Lung (tissue), 12 donors: ENCODE results near the gene ARID1B. TPM values are rescaled to one million over a fixed set of nuclear protein-coding genes. Genes with fewer than 3 reads are reported as not detected.

Experiments used
- ATAC-seq: fragments of 200-7000 bp; cut with Tn5 transposase; one replicate; pipeline ENCODE4 v1.9.1; 2020; ENCODE audit warnings: moderate number of reproducible peaks; ENCODE audit not compliant: insufficient read depth, low FRiP score
- DNase-seq, 3 donors: peaks; one replicate each; pipeline ENCODE4 v3.0.0-alpha.2; 2013 to 2017
- H3K27ac ChIP-seq, 2 donors: one replicate each; pipeline ENCODE4 v1.5.1; 2013; ENCODE audit warnings: mild to moderate bottlenecking in 2 of 2, moderate library complexity in 2 of 2, control low read depth in 1 of 2, inconsistent platforms in 1 of 2, low read depth in 1 of 2, low read length in 1 of 2
- H3K27me3 ChIP-seq, 3 donors: one replicate each; pipeline ENCODE4 v1.5.1; 2013; ENCODE audit warnings: low read length in 2 of 3; ENCODE audit not compliant: control insufficient read depth in 3 of 3, insufficient read depth in 3 of 3
- H3K36me3 ChIP-seq, 4 donors: one replicate each; pipeline ENCODE4 v1.5.1; 2013; ENCODE audit warnings: low read length in 4 of 4, mild to moderate bottlenecking in 1 of 4, moderate library complexity in 1 of 4; ENCODE audit not compliant: control insufficient read depth in 4 of 4, insufficient read depth in 4 of 4
- H3K4me1 ChIP-seq, 5 donors: one replicate each; pipeline ENCODE4 v1.5.1; 2013; ENCODE audit warnings: low read length in 5 of 5, mild to moderate bottlenecking in 2 of 5, moderate library complexity in 1 of 5; ENCODE audit not compliant: control insufficient read depth in 5 of 5, insufficient read depth in 5 of 5
- H3K4me3 ChIP-seq: one replicate; pipeline ENCODE4 v1.5.1; 2013; ENCODE audit warnings: mild to moderate bottlenecking, control low read depth, moderate library complexity
- H3K9ac ChIP-seq, 2 donors: one replicate each; pipeline ENCODE4 v1.5.1; 2013; ENCODE audit warnings: low read length in 2 of 2, control low read depth in 1 of 2; ENCODE audit not compliant: insufficient read depth in 1 of 2
- H3K9me3 ChIP-seq, 4 donors: one replicate each; pipeline ENCODE4 v1.5.1; 2013; ENCODE audit warnings: low read length in 3 of 4, mild to moderate bottlenecking in 1 of 4, moderate library complexity in 1 of 4; ENCODE audit not compliant: control insufficient read depth in 4 of 4, insufficient read depth in 3 of 4
- WGBS, 2 donors: extraction: QIAGEN DNeasy Blood & Tissue Kit; methylation state at CpG; one replicate each; pipeline ENCODE4 v1.1.7; 2013; 5-methylcytosine and 5-hydroxymethylcytosine counted together
- polyA plus RNA-seq, 2 donors: library from polyadenylated mRNA; stranded (reverse); fragments of 200-250 nt; gene quantifications; one replicate each; pipeline ENCODE4 v1.2.1, GENCODE V29; 2013
- total RNA-seq, 2 donors: library from RNA; depleted of rRNA in 1 of 2; stranded (reverse); fragments of >200 nt in 1 of 2; gene quantifications; one replicate each; pipeline ENCODE4 v1.2.1, GENCODE V29; 2014 to 2021
- TF ChIP-seq, protein P1 (sequence below): IDR thresholded peaks from 2 replicates; pipeline ENCODE4 v1.5.1; 2012; ENCODE audit warnings: mild to moderate bottlenecking; ENCODE audit errors: control extremely low read depth, extremely low read depth
- donor health status: control.
- donor health status: control.
- donor health status: Bipolar disorder and iron deficiency.
- donor health status: healthy.
- donor health status: DM: yes; HTN: yes; CAD: no.

The ARID1B gene
- total and polyA plus RNA-seq, 4 donors = 10.5 to 239 (median 50.9) TPM

DNA sequence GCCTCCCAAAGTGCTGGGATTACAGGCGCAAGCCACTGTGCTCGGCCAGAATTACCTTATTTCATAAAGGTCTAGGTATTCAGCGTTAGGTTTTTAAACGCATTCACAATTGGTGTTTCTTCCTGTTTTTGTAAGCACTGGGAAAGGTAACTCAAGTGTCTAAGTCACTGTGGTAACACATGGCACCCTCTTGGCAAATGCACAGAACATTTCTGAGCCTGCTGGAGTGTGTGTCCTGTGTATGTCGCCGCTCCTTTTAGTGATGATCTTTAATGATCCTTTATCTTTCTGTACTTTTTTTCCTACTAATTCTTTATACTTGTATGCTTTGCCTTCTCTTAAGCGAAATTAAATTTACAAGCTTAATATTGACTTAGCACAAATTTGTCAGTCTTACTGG is 263.0 kb downstream of the ARID1B start:
- ATAC-seq (no peak), DNase-seq (no peak)
- no peak overlapping the region for H3K27ac ChIP-seq
- 90 to 94% methylated on average over 7 of the region's 7 CpGs for WGBS, 2 donors
- H3K36me3 ChIP-seq = peaks cover 0 to 7% (median 0%) of the 10 kb centered on the region in 4 donors
- H3K9ac ChIP-seq = no peak overlapping the region
- TF ChIP-seq, protein P1, sequence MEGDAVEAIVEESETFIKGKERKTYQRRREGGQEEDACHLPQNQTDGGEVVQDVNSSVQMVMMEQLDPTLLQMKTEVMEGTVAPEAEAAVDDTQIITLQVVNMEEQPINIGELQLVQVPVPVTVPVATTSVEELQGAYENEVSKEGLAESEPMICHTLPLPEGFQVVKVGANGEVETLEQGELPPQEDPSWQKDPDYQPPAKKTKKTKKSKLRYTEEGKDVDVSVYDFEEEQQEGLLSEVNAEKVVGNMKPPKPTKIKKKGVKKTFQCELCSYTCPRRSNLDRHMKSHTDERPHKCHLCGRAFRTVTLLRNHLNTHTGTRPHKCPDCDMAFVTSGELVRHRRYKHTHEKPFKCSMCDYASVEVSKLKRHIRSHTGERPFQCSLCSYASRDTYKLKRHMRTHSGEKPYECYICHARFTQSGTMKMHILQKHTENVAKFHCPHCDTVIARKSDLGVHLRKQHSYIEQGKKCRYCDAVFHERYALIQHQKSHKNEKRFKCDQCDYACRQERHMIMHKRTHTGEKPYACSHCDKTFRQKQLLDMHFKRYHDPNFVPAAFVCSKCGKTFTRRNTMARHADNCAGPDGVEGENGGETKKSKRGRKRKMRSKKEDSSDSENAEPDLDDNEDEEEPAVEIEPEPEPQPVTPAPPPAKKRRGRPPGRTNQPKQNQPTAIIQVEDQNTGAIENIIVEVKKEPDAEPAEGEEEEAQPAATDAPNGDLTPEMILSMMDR = no peak
- H3K27me3 ChIP-seq = no peaks in the 10 kb centered on the region
- no peaks in the 10 kb centered on the region for H3K9me3 ChIP-seq
- H3K4me1 ChIP-seq = peaks cover 0 to 19% (median 13%) of the 10 kb centered on the region in 5 donors
- no peak overlapping the region for H3K4me3 ChIP-seq

- WGBS, 2 donors = 26 to 45% methylated on average over 2 of the region's 2 CpGs
- no peaks in the 10 kb centered on the region for H3K9me3 ChIP-seq
- H3K36me3 ChIP-seq = peaks cover 0 to 7% (median 0%) of the 10 kb centered on the region in 4 donors
- H3K9ac ChIP-seq = no peak overlapping the region
- no peak overlapping the region for H3K4me3 ChIP-seq
- no peaks in the 10 kb centered on the region for H3K27me3 ChIP-seq
- H3K27ac ChIP-seq = no peak overlapping the region
- TF ChIP-seq, protein P1 = no peak
- DNase-seq (peak in 2 of 3 donors; percentile 63 to 67), ATAC-seq (no peak)
- peaks cover 4 to 23% (median 11%) of the 10 kb centered on the region in 5 donors for H3K4me1 ChIP-seq
Observed at GRCh38 chr6:157045831-157046454, 268.8 kb downstream of the ARID1B start.

DNA sequence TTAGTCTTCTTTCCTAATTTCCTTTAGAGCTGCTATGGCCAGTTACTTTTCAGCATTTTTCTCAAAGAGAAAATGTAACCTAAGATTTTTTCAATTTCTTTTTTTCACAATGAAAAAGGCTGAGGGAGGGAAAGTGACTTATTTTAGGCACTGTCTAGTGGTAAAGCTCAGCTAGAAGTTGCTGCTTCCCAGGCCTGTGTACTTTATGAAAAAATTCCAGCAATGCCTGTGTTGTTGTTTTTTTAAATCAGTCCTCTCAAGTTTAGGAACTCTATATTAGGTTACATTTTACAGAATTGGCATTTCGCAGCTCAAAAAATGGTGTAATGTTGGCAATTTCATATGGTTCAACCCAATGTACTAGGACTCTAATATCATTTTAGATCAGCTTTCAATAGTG is 269.6 kb downstream of the ARID1B start:
- Histone ChIP-seq H3K36me3 (peaks cover 0 to 5% (median 0%) of the 10 kb centered on the region in 4 donors), H3K27me3 (no peaks in the 10 kb centered on the region), H3K9me3 (no peaks in the 10 kb centered on the region), H3K4me3 (no peak overlapping the region), H3K27ac (no peak overlapping the region), H3K4me1 (peaks cover 6 to 28% (median 11%) of the 10 kb centered on the region in 5 donors), H3K9ac (no peak overlapping the region)
- TF ChIP-seq, protein P1 = no peak
- 96 to 100% methylated on average over 1 of the region's 1 CpG for WGBS, 2 donors
- DNase-seq (no peak), ATAC-seq (no peak)
